Activated CD8-positive, alpha-beta memory T cell treated with anti-CD3 and anti-CD28 coated beads, Interleukin-2, amount 10 ng/mL, durations not matched to agents 7 days and 5 days (primary cell): ENCODE data around the gene CDRT4. TPM values are rescaled to one million over a fixed set of nuclear protein-coding genes. Genes with fewer than 3 reads are reported as not detected.
"Not testable (repeated sequence)": the region's sequence is repeated elsewhere in the genome, so short reads cannot be mapped to it uniquely, and the experiment has no call there.

Experiments
- ATAC-seq: fragments of 150-1000 bp; cut with Tn5 transposase; one replicate; pipeline ENCODE4 v1.10.0; 2021; ENCODE audit warnings: moderate library complexity
- CTCF ChIA-PET: fragments of 350-600 bp; sonication (Branson Sonifier 250); formaldehyde crosslinking; loops from one replicate; lab custom pipeline; 2021; ENCODE audit warnings: antibody characterized with exemption; lab: Charles Lee
- DNase-seq: peaks from one replicate; pipeline ENCODE4 v3.0.0-alpha.2; 2020
- H3K27ac Mint-ChIP-seq: one replicate; pipeline ENCODE4 v1.8.0; 2021; ENCODE audit warnings: mild to moderate bottlenecking, mixed read lengths
- H3K27me3 Mint-ChIP-seq: one replicate; pipeline ENCODE4 v1.8.0; 2021; ENCODE audit warnings: mixed read lengths
- H3K36me3 Mint-ChIP-seq: one replicate; pipeline ENCODE4 v1.8.0; 2021; ENCODE audit warnings: mild to moderate bottlenecking, mixed read lengths
- H3K4me1 Mint-ChIP-seq: one replicate; pipeline ENCODE4 v1.8.0; 2021; ENCODE audit warnings: mixed read lengths
- H3K4me3 Mint-ChIP-seq: one replicate; pipeline ENCODE4 v1.8.0; 2021; ENCODE audit warnings: mild to moderate bottlenecking, moderate library complexity, mixed read lengths
- H3K9me3 Mint-ChIP-seq: one replicate; pipeline ENCODE4 v1.8.0; 2022; ENCODE audit warnings: low read depth, mixed read lengths
- total RNA-seq, 2 experiments: library from RNA; stranded (reverse); gene quantifications; one replicate each; pipeline ENCODE4 v1.2.3, GENCODE V29; 2021

Gene CDRT4
- total RNA-seq, 2 experiments from 2014 or later: 4.9 to 8.4 TPM

GRCh38 chr17:15444805-15445204 is 22.6 kb downstream of the CDRT4 start:
- H3K4me1 Mint-ChIP-seq: no peaks in the 10 kb centered on the region
- CTCF ChIA-PET: interaction anchor here (1.0 kb wide), 1 partner anchor 8 kb away, joined by 3 read pairs; no protein-coding TSS in a partner anchor
- no peak for ATAC-seq

DNA sequence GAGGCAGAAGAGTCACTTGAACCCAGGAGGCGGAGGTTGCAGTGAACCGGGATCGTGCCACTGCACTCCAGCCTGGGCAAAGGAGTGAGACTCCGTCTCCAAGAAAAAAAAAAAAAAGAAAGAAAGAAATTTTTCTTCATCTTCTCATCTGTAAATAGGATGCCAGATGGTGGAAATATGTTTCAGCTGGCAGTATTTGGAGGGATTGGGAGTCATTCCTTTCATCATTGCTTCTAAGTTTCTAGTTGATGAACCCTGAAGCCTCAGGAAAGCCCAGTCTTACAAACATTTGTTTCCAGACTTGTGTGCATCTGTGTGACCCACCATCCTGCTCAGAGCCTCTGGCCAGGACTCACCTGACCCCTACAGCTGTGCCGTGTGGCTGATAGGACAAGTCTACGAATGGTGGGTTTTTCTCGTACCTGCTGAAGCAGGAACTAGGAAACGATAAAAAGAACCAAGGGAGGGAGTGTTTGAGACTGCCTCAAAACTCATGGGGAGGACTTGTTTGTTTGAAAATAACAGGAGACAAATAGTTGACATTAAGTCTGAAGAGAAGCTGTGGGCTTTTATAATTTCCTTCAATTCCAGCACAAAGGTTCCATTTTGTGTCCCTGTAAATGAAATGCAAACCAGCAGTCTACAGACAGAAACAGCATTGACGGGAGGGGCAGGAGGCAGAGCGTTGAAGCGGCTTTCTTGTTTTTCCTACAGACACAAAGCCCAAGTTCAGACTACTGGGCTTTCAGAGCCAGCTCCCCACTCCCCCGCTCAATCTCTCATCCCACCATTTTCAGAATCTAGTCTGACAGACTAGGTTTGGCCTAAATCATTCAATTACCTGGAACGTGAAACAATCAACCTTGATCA is 24.9 kb downstream of the CDRT4 start:
- CTCF ChIA-PET: interaction anchor here (1.2 kb wide), 1 partner anchor 61 kb away, joined by 3 read pairs; no protein-coding TSS in a partner anchor
- ATAC-seq: no peak
- Mint-ChIP-seq H3K36me3 (peaks cover 17% of the 10 kb centered on the region), H3K27me3 (no peaks in the 10 kb centered on the region), H3K4me3 (no peak overlapping the region), H3K4me1 (peaks cover under 1% of the 10 kb centered on the region), H3K27ac (no peak overlapping the region), H3K9me3 (no peaks in the 10 kb centered on the region)
- DNase-seq: no peak

More at GRCh38 chr17:15444805-15445204, 22.6 kb downstream of the CDRT4 start:
- Mint-ChIP-seq H3K27ac (no peak overlapping the region), H3K36me3 (peaks cover 2% of the 10 kb centered on the region), H3K9me3 (no peaks in the 10 kb centered on the region), H3K27me3 (no peaks in the 10 kb centered on the region), H3K4me3 (no peak overlapping the region)
- no peak for DNase-seq

DNA sequence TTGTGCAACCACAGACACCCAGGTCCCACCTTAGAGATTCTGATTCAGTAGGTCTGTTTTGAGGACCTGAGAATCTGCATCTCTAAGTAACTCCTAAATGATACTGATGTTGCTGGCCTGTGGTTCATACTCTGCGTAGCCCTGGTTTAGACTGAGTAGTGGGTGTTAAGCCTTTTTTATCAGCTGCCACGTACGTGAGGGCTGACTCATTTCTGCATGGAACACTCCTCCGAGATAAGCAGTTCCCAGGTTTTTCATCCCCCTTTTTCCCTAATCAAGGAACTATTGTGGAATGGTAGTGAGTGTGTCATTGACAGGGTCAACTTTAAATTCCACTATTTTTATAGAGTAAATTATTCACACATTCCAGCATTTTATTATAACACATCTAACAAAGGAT is 26.1 kb downstream of the CDRT4 start:
- Mint-ChIP-seq H3K27ac (no peak overlapping the region), H3K4me3 (no peak overlapping the region), H3K9me3 (no peaks in the 10 kb centered on the region), H3K36me3 (peaks cover 27% of the 10 kb centered on the region), H3K4me1 (peaks cover 13% of the 10 kb centered on the region), H3K27me3 (no peaks in the 10 kb centered on the region)
- no peak for DNase-seq
- CTCF ChIA-PET: no interaction called here
- no peak for ATAC-seq

- Mint-ChIP-seq H3K9me3 (peaks cover 1% of the 10 kb centered on the region), H3K4me3 (no peak overlapping the region), H3K36me3 (peaks cover 33% of the 10 kb centered on the region), H3K27ac (no peak overlapping the region), H3K4me1 (peaks cover 15% of the 10 kb centered on the region), H3K27me3 (no peaks in the 10 kb centered on the region)
- DNase-seq (no peak), ATAC-seq (no peak)
- CTCF ChIA-PET: no interaction called here
Measured at GRCh38 chr17:15440347-15440746, 27.1 kb downstream of the CDRT4 start.

- H3K9me3 Mint-ChIP-seq, H3K27me3 Mint-ChIP-seq, H3K27ac Mint-ChIP-seq, DNase-seq, CTCF ChIA-PET, ATAC-seq, H3K4me3 Mint-ChIP-seq: not testable (repeated sequence)
- H3K36me3 Mint-ChIP-seq: peaks cover 34% of the 10 kb centered on the region
- peaks cover 15% of the 10 kb centered on the region for H3K4me1 Mint-ChIP-seq
Measured at GRCh38 chr17:15439205-15439985, 28.0 kb downstream of the CDRT4 start.

- peaks cover 36% of the 10 kb centered on the region for H3K36me3 Mint-ChIP-seq
- DNase-seq (no peak), ATAC-seq (no peak)
- no peak overlapping the region for H3K4me3 Mint-ChIP-seq
- peaks cover 15% of the 10 kb centered on the region for H3K4me1 Mint-ChIP-seq
- H3K27me3 Mint-ChIP-seq: no peaks in the 10 kb centered on the region
- peaks cover 1% of the 10 kb centered on the region for H3K9me3 Mint-ChIP-seq
- no peak overlapping the region for H3K27ac Mint-ChIP-seq
- CTCF ChIA-PET: no interaction called here
Measured at GRCh38 chr17:15438491-15439105, 28.8 kb downstream of the CDRT4 start.

GRCh38 chr17:15437303-15437635 is 30.2 kb downstream of the CDRT4 start:
- no peak for ATAC-seq
- peak overlapping the region; percentile 48 for H3K27ac Mint-ChIP-seq
- CTCF ChIA-PET: no interaction called here

DNA sequence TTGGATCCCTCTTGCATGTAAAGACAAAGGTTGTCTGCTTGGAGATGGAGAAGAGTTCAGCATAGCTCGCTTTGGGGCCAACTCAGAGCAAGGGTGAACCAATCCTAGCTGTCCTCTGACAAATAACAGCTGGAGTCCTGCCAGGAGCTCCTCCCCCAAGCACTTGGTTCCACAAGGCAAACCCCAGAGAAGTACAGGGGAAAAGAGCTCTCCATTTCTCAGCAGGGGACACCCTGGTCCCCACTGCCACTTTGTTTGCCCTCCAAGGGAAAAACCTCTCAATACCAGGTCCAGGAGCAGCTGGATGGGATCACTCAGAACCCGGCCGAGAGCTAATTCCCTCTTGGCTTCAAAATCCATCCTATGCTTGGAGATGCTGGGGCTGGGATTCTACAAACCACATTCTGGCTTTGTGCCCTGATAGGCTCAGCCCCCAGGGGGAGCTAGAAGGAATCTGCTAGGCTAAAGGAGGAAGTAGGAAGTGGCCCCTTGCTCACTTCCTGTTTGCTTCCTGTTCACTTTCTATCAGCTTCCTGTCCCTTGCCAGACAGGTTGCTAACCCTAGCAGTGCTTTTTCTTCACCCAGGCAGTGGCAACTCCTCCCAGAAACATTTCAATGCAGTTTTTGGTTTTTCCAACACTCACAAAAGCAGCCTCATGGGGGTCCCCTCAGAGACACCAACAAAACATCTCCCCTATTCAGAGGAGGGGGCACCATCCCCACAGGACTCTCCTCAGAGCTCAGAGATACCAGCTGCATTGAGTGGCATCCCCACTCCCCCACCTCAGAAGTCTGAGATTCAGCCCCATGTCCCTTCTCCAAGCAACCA is 30.7 kb downstream of the CDRT4 start:
- peaks cover 15% of the 10 kb centered on the region for H3K4me1 Mint-ChIP-seq
- no peaks in the 10 kb centered on the region for H3K27me3 Mint-ChIP-seq
- CTCF ChIA-PET: interaction anchor here (1.0 kb wide), 1 partner anchor 9 kb away, joined by 3 read pairs; no protein-coding TSS in a partner anchor
- H3K27ac Mint-ChIP-seq: peak overlapping the region; percentile 48
- H3K9me3 Mint-ChIP-seq: peaks cover 1% of the 10 kb centered on the region
- H3K36me3 Mint-ChIP-seq: peaks cover 36% of the 10 kb centered on the region
- H3K4me3 Mint-ChIP-seq: no peak overlapping the region
- no peak for ATAC-seq
- peak; percentile 66 for DNase-seq

More at GRCh38 chr17:15437303-15437635, 30.2 kb downstream of the CDRT4 start:
- Mint-ChIP-seq H3K4me1 (peaks cover 15% of the 10 kb centered on the region), H3K27me3 (no peaks in the 10 kb centered on the region), H3K36me3 (peaks cover 36% of the 10 kb centered on the region), H3K9me3 (peaks cover 1% of the 10 kb centered on the region), H3K4me3 (no peak overlapping the region)
- DNase-seq: no peak

- DNase-seq (no peak), ATAC-seq (no peak)
- no peaks in the 10 kb centered on the region for H3K27me3 Mint-ChIP-seq
- peaks cover 34% of the 10 kb centered on the region for H3K36me3 Mint-ChIP-seq
- peaks cover 1% of the 10 kb centered on the region for H3K9me3 Mint-ChIP-seq
- H3K27ac Mint-ChIP-seq: no peak overlapping the region
- no peak overlapping the region for H3K4me3 Mint-ChIP-seq
- H3K4me1 Mint-ChIP-seq: peaks cover 15% of the 10 kb centered on the region
- CTCF ChIA-PET: no interaction called here
Measured at GRCh38 chr17:15434956-15435355, 32.5 kb downstream of the CDRT4 start.

- peaks cover 1% of the 10 kb centered on the region for H3K9me3 Mint-ChIP-seq
Measured at GRCh38 chr17:15432807-15433611, 34.4 kb downstream of the CDRT4 start.

GRCh38 chr17:15431766-15432165 is 35.7 kb downstream of the CDRT4 start:
- CTCF ChIA-PET: no interaction called here
- H3K9me3 Mint-ChIP-seq: peaks cover 1% of the 10 kb centered on the region
- H3K27me3 Mint-ChIP-seq: no peaks in the 10 kb centered on the region
- ATAC-seq (no peak), DNase-seq (no peak)
- H3K4me3 Mint-ChIP-seq: no peak overlapping the region
- peaks cover 7% of the 10 kb centered on the region for H3K4me1 Mint-ChIP-seq
- H3K27ac Mint-ChIP-seq: no peak overlapping the region
- peaks cover 11% of the 10 kb centered on the region for H3K36me3 Mint-ChIP-seq

More at GRCh38 chr17:15432807-15433611, 34.4 kb downstream of the CDRT4 start:
- H3K4me1 Mint-ChIP-seq: peaks cover 15% of the 10 kb centered on the region
- no peaks in the 10 kb centered on the region for H3K27me3 Mint-ChIP-seq
- H3K27ac Mint-ChIP-seq: no peak overlapping the region
- DNase-seq (no peak), ATAC-seq (no peak)
- H3K4me3 Mint-ChIP-seq: no peak overlapping the region
- peaks cover 24% of the 10 kb centered on the region for H3K36me3 Mint-ChIP-seq
- CTCF ChIA-PET: no interaction called here

DNA sequence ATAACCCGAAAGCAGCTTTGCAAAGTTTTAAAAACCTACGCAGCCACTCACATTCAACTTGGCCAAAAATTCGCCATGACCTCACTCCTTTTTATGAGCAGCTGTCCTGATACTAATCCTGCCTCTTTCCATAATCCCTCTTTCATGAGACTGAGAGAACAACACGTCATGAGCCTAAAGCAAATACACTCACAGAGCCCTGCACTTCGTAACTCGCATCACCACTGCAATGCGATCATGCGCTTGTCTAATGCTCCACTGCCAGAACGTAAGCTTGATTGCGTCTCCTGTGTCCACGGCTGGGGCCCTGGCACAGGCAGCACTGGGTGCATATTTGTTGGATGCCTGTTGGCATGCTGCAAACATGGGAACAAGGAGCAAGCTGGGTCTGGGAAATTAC is 36.2 kb downstream of the CDRT4 start:
- H3K4me3 Mint-ChIP-seq: no peak overlapping the region
- peaks cover 8% of the 10 kb centered on the region for H3K36me3 Mint-ChIP-seq
- CTCF ChIA-PET: no interaction called here
- H3K4me1 Mint-ChIP-seq: peaks cover 1% of the 10 kb centered on the region
- no peak for DNase-seq
- peaks cover 1% of the 10 kb centered on the region for H3K9me3 Mint-ChIP-seq
- ATAC-seq: no peak
- no peak overlapping the region for H3K27ac Mint-ChIP-seq
- no peaks in the 10 kb centered on the region for H3K27me3 Mint-ChIP-seq
